ENCODE data around the gene CHFR.

DNA sequence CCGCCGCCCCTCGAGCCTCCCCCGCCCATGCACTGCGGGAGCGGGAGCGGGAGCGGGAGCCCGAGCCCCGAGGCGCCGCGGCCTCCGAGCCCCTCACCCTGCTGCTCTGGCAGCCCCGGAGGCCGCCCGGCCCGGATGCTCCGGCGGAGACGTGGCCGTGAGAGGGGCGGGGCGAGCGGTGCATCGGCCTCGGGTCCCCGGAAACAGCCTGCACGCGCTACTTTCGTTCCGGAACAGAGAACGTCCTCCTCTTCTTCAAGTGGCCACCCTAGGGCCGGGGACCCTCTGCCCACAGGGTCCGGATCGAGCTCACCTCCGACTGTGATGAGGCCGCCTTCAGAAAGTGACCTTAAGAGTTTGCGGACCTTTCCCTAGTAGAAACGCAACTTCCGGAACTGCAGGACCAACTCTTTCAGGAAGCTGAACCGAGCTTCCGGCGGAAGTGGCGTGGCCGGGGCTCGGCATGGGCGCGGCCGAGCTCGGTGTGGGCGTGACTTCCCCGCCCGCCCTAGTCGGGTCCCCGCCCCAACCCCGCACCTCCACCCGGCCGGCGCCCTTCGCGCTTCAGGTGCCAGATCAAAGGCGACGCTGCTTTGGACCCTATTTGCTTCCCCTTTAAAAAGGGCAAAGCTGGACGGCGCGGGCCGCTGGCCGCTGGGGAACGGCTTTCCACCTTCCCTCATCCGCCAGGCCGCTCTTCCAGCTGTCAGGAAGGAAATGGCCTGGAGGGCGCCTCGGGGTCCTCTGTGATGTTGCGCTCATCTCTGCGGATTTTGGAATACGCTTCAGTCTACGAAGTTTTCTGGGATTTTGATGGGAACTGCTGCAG, 58.5 kb downstream of the CHFR start, which contains the start of gene GOLGA3:
- TF ChIP-seq CTCF (IDR thresholded peaks at IDR 0.05; ENCODE audit: borderline replicate concordance, extremely low read depth, low read length, poor library complexity, severe bottlenecking) (no peak), EZH2 (IDR thresholded peaks at IDR 0.05; ENCODE audit: borderline replicate concordance, low read depth, low read length, severe bottlenecking) (no peak)

Data from DND-41 (cell line).